CD14-positive monocyte (primary cell): ENCODE data around the gene OSCP1. TPM values are rescaled to one million over a fixed set of nuclear protein-coding genes. Genes with fewer than 3 reads are reported as not detected.

Source experiments
- DNase-seq, 3 donors: peaks; one replicate each; pipeline ENCODE4 v3.0.0-alpha.2; 2011 to 2022
- H2AFZ ChIP-seq: 2 replicates; pipeline ENCODE4 v1.6.0; 2012; ENCODE audit warnings: mild to moderate bottlenecking, low read depth, low read length, inconsistent platforms; ENCODE audit not compliant: insufficient read depth, poor library complexity, severe bottlenecking
- H3K27ac ChIP-seq, 2 donors: 1 replicate in 1 of 2; 2 replicates in 1 of 2; pipeline ENCODE4 v1.5.1; 2012 to 2013; ENCODE audit warnings: low read length in 2 of 2, control low read depth in 1 of 2, inconsistent platforms in 1 of 2, low read depth in 1 of 2, mild to moderate bottlenecking in 1 of 2
- H3K27me3 ChIP-seq, 2 donors: one replicate each; pipeline versions ENCODE4 v1.6.0 to v1.6.1; 2011 to 2013; ENCODE audit warnings: low read length in 2 of 2; ENCODE audit not compliant: control insufficient read depth in 2 of 2, insufficient read depth in 2 of 2
- H3K36me3 ChIP-seq, 2 donors: replicated peaks in 1 of 2; 1 replicate in 1 of 2; 2 replicates in 1 of 2; pipeline versions ENCODE4 v1.5.1 to v1.6.1; 2012 to 2013; ENCODE audit warnings: low read length in 2 of 2, control low read depth in 1 of 2, inconsistent platforms in 1 of 2, mild to moderate bottlenecking in 1 of 2; ENCODE audit not compliant: insufficient read depth in 2 of 2, control insufficient read depth in 1 of 2
- H3K4me1 ChIP-seq, 2 donors: 1 replicate in 1 of 2; 2 replicates in 1 of 2; pipeline versions ENCODE4 v1.5.1 to v1.6.1; 2012 to 2013; ENCODE audit warnings: low read length in 2 of 2, control low read depth in 1 of 2, inconsistent platforms in 1 of 2, mild to moderate bottlenecking in 1 of 2, moderate library complexity in 1 of 2; ENCODE audit not compliant: insufficient read depth in 2 of 2, control insufficient read depth in 1 of 2
- H3K4me2 ChIP-seq: replicated peaks from 2 replicates; pipeline ENCODE3; 2012; ENCODE audit warnings: low read length, moderate library complexity, mild to moderate bottlenecking; ENCODE audit not compliant: poor library complexity, severe bottlenecking; ENCODE audit errors: extremely low read depth
- H3K4me3 ChIP-seq, 3 experiments: fragments of 200-600 bp in 1 of 3; sonication (generic) in 1 of 3; replicated peaks in 1 of 3; 1 replicate in 2 of 3; 2 replicates in 1 of 3; pipeline ENCODE4 v1.5.1; 2011 to 2013; ENCODE audit warnings: low read length in 3 of 3, mild to moderate bottlenecking in 3 of 3, control low read depth in 2 of 3, low read depth in 2 of 3, inconsistent platforms in 1 of 3, moderate library complexity in 1 of 3
- H3K79me2 ChIP-seq: 2 replicates; pipeline ENCODE4 v1.6.0; 2012; ENCODE audit warnings: mild to moderate bottlenecking, control low read depth, inconsistent platforms, low read length, moderate library complexity; ENCODE audit not compliant: insufficient read depth
- H3K9ac ChIP-seq: 2 replicates; pipeline ENCODE4 v1.6.0; 2017; ENCODE audit warnings: low read length, mild to moderate bottlenecking; ENCODE audit not compliant: insufficient read depth, poor library complexity, severe bottlenecking
- H3K9me3 ChIP-seq, 2 donors: replicated peaks in 1 of 2; 1 replicate in 1 of 2; 2 replicates in 1 of 2; pipeline versions ENCODE4 v1.5.1 to v1.6.1; 2012 to 2013; ENCODE audit warnings: low read length in 2 of 2, control low read depth in 1 of 2; ENCODE audit not compliant: control insufficient read depth in 1 of 2, insufficient read depth in 1 of 2
- H4K20me1 ChIP-seq: 2 replicates; pipeline ENCODE4 v1.6.0; 2012; ENCODE audit warnings: mild to moderate bottlenecking, low read length, control low read depth, moderate library complexity; ENCODE audit not compliant: insufficient read depth
- H3K27ac Mint-ChIP-seq, 7 donors: one replicate each; pipeline ENCODE4 v1.8.0; 2020; ENCODE audit warnings: mild to moderate bottlenecking in 7 of 7, mixed read lengths in 7 of 7, moderate library complexity in 6 of 7, inconsistent platforms in 2 of 7
- H3K27me3 Mint-ChIP-seq, 3 donors: one replicate each; pipeline ENCODE4 v1.8.0; 2021 to 2022; ENCODE audit warnings: low read depth in 3 of 3, mild to moderate bottlenecking in 3 of 3, mixed read lengths in 3 of 3, moderate library complexity in 3 of 3, inconsistent platforms in 1 of 3
- H3K36me3 Mint-ChIP-seq, 2 donors: one replicate each; pipeline ENCODE4 v1.8.0; 2020; ENCODE audit warnings: mixed read lengths in 2 of 2, inconsistent platforms in 1 of 2, mild to moderate bottlenecking in 1 of 2
- H3K4me1 Mint-ChIP-seq: one replicate; pipeline ENCODE4 v1.8.0; 2020; ENCODE audit warnings: mild to moderate bottlenecking, mixed read lengths
- H3K4me3 Mint-ChIP-seq, 2 donors: one replicate each; pipeline ENCODE4 v1.8.0; 2020; ENCODE audit warnings: mild to moderate bottlenecking in 2 of 2, mixed read lengths in 2 of 2, moderate library complexity in 1 of 2
- H3K9me3 Mint-ChIP-seq, 7 donors: one replicate each; pipeline ENCODE4 v1.8.0; 2020 to 2022; ENCODE audit warnings: mixed read lengths in 7 of 7, mild to moderate bottlenecking in 6 of 7, moderate library complexity in 6 of 7, inconsistent platforms in 2 of 7
- CTCF ChIP-seq: fragments of 200-600 bp; IDR thresholded peaks from one replicate; pipeline ENCODE4 v1.8.0; 2022; ENCODE audit warnings: antibody characterized with exemption, mild to moderate bottlenecking
- WGBS: methylation state at CpG from one replicate; pipeline ENCODE4 v1.1.5; 2013; ENCODE audit warnings: missing lambda C conversion rate; ENCODE audit not compliant: insufficient coverage; 5-methylcytosine and 5-hydroxymethylcytosine counted together
- intact Hi-C, 2 donors: fragments of 100-400 bp; cut with micrococcal nuclease; formaldehyde crosslinking; loops; one replicate each; pipeline versions ENCODE4 v1.15.0 to v1.15.1; 2023
- polyA plus RNA-seq, 3 donors: library from polyadenylated mRNA; depleted of rRNA in 1 of 3; unstranded in 2 of 3; stranded (reverse) in 1 of 3; fragments of 300-500 nt in 2 of 3; fragments of >200 nt in 1 of 3; fragmentation: Illumina TruSeq in 2 of 3; gene quantifications; 1 replicate in 2 of 3; 2 replicates in 1 of 3; pipeline ENCODE4 v1.2.3, GENCODE V29; 2012 to 2021

OSCP1 gene
- polyA plus RNA-seq, 3 donors, result 0.12 to 0.82 TPM; not detected in 1

DNA sequence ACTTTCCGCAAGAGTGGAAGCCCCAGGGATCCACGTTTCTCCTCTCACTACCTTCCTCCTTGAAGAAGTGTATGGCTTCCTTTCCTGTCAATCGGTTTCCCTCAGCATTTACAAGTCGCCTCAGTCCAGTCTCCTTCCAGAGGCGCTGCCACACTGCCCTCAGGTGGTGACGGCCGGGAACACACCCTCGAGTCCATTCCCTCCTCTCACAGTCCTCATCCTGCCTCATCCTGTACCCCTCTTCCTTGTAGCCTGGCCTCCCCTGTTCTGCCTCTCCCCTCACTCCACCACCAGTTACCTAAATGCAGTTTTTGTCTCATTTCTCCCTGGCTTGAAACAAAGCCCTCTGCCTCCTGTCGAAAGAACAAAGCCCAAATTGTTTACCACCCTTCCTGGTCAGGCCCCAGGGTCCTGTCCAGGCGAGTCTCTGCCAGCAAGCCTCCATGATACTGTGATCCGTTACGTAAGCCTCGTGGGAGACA is 29.4 kb downstream of the OSCP1 start:
- Mint-ChIP-seq H3K9me3 (peaks cover 0 to 2% (median 0%) of the 10 kb centered on the region in 7 donors), H3K27ac (peak overlapping the region in 6 of 7 donors; percentile 32 to 86 (median 72)), H3K4me1 (peaks cover 8% of the 10 kb centered on the region), H3K36me3 (peaks cover under 1 to 4% of the 10 kb centered on the region in 2 donors), H3K27me3 (peaks cover 0 to 1% (median 0%) of the 10 kb centered on the region in 3 donors), H3K4me3 (peak overlapping the region in 1 of 2 donors; percentile 19)
- WGBS, result 38% methylated on average over 11 of the region's 13 CpGs
- TF ChIP-seq CTCF, result peak; percentile 88
- no peaks in the 10 kb centered on the region for H3K27me3 ChIP-seq
- intact Hi-C loops, result loop anchor here in 1 of 2 donors (2.0 kb wide), 1 partner anchor 78 kb away; no protein-coding TSS in a partner anchor
- H3K4me3 ChIP-seq, result no peak overlapping the region
- no peak overlapping the region for H3K27ac ChIP-seq
- no peak overlapping the region for H3K4me2 ChIP-seq
- H3K9me3 ChIP-seq, result no peaks in the 10 kb centered on the region
- peaks cover 4 to 5% of the 10 kb centered on the region in 2 donors for H3K4me1 ChIP-seq
- no peak overlapping the region for H2AFZ ChIP-seq
- no peaks in the 10 kb centered on the region for H4K20me1 ChIP-seq
- H3K36me3 ChIP-seq, result no peaks in the 10 kb centered on the region
- no peaks in the 10 kb centered on the region for H3K79me2 ChIP-seq
- no peak overlapping the region for H3K9ac ChIP-seq
- peak; percentile 80 to 90 (median 84) for DNase-seq

DNA sequence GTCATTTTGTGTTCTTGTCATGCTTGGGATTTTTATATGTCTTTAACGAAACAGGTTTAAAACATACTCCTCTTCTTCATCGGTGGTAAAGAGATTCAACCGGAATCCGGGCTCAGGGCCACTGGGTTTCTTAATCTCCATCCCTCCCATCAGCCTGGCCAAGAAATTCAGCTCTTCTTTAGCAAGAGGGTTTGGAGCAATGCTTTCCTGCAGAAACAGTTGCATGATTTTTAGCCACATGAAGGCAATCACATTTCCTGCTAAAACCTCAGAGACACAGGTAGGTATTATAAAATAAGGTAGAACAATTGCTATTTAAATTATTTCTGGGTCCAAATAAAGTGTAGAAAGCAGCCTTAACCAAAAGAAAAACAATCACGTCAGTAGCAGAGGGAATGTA is 29.8 kb downstream of the OSCP1 start:
- Mint-ChIP-seq H3K9me3 (peaks cover 0 to 2% (median 0%) of the 10 kb centered on the region in 7 donors), H3K27ac (peak overlapping the region in 4 of 7 donors; percentile 26 to 70 (median 42)), H3K27me3 (peaks cover 0 to 1% (median 0%) of the 10 kb centered on the region in 3 donors), H3K4me1 (peaks cover 8% of the 10 kb centered on the region), H3K36me3 (peaks cover 4 to 7% of the 10 kb centered on the region in 2 donors), H3K4me3 (peak overlapping the region in 1 of 2 donors; percentile 19)
- Histone ChIP-seq H3K4me1 (peaks cover 4 to 5% of the 10 kb centered on the region in 2 donors), H3K27me3 (no peaks in the 10 kb centered on the region), H3K4me3 (no peak overlapping the region), H3K36me3 (no peaks in the 10 kb centered on the region), H4K20me1 (no peaks in the 10 kb centered on the region), H3K9me3 (no peaks in the 10 kb centered on the region), H3K4me2 (no peak overlapping the region), H2AFZ (no peak overlapping the region), H3K9ac (no peak overlapping the region), H3K27ac (no peak overlapping the region), H3K79me2 (no peaks in the 10 kb centered on the region)
- no peak for TF ChIP-seq CTCF
- WGBS, result 0% methylated on average over 1 of the region's 5 CpGs
- intact Hi-C loops, result loop anchor here in 1 of 2 donors (2.0 kb wide), 1 partner anchor 78 kb away; no protein-coding TSS in a partner anchor
- DNase-seq, result no peak
